ENCODE data around the gene NHS.

DNA sequence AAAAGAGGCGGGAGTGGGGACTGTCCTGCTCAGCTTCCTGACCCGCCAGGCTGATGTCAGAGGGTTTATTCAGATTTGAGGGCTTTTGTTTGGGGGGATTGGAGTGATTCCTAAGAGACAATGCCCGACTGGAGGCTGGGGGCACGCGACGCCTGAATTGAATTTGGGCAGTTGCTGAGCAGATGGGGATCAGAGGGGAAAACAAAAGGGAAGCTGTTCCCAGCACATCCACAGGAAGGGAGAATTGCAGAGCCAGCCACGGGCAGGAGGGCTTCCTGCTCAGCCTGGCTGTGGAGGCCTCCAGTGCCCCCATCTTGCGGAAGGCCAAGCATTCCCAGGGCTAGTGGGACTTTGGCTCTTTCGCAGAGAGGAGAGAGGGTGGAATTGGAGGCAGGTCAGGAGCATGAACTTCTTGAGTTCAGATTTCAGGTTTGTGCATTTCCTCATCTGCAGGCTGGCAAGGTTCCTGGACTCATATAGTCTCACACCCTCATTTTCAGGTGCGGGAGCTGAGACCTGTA, 162.8 kb downstream of the NHS start:
- TF ChIP-seq CTCF (IDR thresholded peaks at IDR 0.05) (no peak), POLR2A (IDR thresholded peaks at IDR 0.05) (no peak)

All from thyroid gland (tissue), 4 donors.